ENCODE measurements around the gene SYTL5. TPM values are rescaled to one million over a fixed set of nuclear protein-coding genes. Genes with fewer than 3 reads are reported as not detected.

SYTL5 gene
- total RNA-seq, 4 donors from 2014 or later, result 0.33 to 5.5 (median 0.51) TPM; not detected in 1

DNA sequence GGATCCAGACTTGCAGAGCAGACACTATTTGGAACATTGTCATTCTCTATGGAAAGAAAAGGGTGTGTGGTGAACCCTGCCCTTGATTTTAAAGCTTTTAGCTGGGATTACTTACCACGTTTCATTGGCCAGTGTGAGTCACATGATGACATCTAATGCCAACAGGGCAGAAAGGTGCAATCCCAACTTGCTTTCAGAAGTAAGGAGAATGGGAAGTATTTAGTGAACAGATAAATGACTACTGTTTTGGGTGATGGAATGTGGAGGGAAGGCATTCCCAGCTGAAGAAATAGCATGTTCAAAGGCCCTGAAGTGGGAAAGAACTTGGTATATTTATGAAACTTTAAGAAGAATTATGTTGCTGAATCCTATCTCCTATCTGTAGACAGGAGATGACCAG is 44.5 kb downstream of the SYTL5 start:
- TF ChIP-seq, protein P1, sequence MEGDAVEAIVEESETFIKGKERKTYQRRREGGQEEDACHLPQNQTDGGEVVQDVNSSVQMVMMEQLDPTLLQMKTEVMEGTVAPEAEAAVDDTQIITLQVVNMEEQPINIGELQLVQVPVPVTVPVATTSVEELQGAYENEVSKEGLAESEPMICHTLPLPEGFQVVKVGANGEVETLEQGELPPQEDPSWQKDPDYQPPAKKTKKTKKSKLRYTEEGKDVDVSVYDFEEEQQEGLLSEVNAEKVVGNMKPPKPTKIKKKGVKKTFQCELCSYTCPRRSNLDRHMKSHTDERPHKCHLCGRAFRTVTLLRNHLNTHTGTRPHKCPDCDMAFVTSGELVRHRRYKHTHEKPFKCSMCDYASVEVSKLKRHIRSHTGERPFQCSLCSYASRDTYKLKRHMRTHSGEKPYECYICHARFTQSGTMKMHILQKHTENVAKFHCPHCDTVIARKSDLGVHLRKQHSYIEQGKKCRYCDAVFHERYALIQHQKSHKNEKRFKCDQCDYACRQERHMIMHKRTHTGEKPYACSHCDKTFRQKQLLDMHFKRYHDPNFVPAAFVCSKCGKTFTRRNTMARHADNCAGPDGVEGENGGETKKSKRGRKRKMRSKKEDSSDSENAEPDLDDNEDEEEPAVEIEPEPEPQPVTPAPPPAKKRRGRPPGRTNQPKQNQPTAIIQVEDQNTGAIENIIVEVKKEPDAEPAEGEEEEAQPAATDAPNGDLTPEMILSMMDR (IDR thresholded peaks at IDR 0.05; ENCODE audit: low read depth), result no peak

DNA sequence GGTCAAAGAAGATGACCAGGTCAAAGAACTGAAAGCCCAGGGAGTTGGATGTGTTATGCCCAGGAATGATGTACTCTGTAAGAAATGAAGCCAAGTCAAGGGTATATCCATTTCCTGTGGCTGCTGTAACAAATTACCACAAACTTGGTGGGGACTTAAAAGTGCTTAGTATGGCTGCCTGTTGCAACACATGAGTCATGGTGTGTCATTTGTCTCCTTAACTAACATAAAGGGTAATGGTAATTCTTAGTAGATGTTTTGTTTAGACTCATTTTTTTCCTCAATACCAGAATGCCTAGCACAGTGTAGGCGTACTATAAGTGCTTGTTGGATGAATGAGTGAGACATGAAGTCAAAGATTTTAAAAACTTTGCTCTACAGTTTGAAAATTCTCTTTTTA is 45.7 kb downstream of the SYTL5 start:
- TF ChIP-seq, protein P1 (IDR thresholded peaks at IDR 0.05; ENCODE audit: low read depth), result no peak

DNA sequence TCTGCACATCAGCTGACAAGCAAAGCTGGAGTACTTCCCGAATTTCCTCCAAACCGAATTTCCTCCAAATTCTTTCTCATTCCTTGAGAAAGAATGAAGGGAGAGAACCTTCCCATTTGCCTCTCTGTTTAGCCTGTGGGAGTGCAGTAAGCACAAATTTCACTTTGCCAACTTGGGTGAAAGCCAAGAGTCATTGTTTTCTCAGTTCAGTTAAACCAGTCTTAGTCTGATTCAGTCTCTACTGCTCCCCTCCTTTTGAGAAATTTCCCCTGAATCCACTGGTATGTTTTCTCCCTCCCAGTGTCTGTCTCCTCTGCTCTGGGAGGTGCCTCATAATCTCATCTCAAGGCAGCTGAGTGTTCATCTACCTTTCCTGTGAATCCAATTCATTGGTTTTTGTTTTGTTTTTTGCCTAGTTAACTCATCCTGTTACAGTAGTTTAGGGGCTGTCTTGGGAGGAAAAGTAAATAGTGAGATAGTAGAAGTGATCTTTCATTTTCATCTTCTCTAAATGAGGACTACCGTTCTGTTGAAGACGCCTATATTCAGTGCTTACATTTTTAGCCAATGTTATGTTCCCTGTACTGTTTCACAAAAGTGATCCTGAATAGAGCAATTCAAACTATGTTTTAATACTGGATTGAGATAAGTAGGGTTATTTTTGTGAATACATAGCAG is 49.0 kb downstream of the SYTL5 start:
- TF ChIP-seq, protein P1 (IDR thresholded peaks at IDR 0.05; ENCODE audit: low read depth), result no peak

DNA sequence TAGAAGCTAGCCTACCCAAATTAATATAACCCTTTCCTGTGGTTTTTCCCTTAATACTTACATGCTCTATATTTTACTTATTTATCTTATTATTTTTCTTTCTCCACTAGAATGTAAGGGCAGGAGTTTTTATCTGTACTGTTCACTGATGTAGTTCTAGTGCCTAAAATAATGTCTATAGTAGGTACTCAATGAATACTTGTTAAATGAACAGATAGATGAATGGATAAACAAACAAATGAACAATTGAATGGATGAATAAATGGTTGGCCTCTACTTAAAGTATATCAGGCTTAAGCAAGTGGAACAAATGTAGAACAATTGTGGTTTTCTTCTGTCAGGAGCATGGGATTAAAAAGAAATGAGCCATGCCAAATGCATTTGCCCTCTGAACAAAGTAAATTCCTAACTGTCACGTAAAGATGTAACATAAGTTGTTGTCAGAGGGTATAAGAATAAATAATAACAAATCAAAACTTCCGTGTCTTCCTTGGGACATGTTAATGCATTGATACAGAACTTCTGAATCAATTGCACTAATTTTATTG is 54.1 kb downstream of the SYTL5 start:
- TF ChIP-seq, protein P1 (IDR thresholded peaks at IDR 0.05; ENCODE audit: low read depth), result no peak

DNA sequence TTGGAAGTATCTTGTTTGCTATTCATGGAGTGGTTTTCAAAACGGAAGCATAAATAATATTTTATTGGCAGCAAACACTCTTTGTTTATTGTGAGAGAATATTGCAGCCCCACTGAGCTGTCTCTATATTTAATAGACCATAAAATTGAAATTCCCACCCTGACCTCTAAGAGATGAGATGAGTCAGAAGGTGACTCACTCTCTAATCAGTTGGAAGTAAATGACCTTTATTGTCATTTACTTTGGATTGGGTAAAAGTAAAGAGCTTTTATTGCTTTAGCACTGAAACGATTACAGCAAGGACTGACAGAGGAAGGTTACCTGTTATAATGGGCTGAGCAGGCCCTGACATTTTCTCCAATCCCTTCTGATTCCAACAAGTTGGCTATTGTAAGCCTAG is 55.0 kb downstream of the SYTL5 start:
- TF ChIP-seq, protein P1 (IDR thresholded peaks at IDR 0.05; ENCODE audit: low read depth), result no peak

DNA sequence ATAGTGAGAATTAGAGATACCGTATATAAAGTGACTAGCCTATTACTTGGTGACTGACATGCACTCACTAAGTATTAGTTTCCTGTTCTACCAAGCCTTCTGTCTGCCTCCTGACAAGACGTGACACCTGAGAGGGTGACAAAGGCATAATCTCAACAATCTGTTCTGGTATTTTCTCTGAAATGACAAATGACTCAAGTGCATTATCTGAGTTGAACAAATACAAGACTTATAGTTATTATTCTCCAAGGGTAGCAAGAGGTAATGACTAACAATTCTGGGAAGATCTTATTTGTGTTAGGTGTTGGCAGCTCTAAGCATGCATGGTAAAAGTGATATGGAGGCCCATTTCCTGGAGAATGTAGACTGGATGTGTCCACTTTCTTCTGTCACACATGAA is 60.6 kb downstream of the SYTL5 start:
- TF ChIP-seq, protein P1 (IDR thresholded peaks at IDR 0.05; ENCODE audit: low read depth), result no peak

DNA sequence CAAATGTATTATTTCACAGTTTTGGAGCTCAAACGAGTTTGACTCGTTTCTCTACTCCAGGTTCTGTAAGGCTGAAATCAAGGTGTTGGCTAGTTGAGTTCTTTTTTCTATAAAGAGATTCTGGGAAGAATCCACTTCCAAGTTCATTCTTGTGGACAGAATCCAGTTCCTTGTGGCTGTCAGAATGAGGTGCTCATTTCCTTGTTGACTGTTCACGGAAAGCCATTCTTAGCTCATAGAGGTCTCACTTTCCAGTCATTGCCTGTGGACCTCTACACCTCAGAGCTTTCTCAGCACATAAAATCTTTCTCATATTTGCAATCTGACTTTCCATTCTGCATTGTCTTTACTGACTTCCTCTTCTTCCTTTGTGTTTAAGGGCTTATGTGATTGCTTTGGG is 62.9 kb downstream of the SYTL5 start:
- TF ChIP-seq, protein P1 (IDR thresholded peaks at IDR 0.05; ENCODE audit: low read depth), result no peak

Data from subcutaneous adipose tissue (tissue), 4 donors.